Thyroid gland (tissue), 4 donors: ENCODE results near the gene MPPED1. TPM values are rescaled to one million over a fixed set of nuclear protein-coding genes. Genes with fewer than 3 reads are reported as not detected.

Experiments
- DNase-seq, 2 donors: peaks; one replicate each; pipeline ENCODE4 v3.0.0-alpha.2; 2019
- H3K27ac ChIP-seq, 3 donors: fragments of 200-600 bp; sonication (generic); 1 replicate in 2 of 3; 2 replicates in 1 of 3; pipeline ENCODE4 v1.5.1; 2016 to 2019; ENCODE audit warnings: mild to moderate bottlenecking in 1 of 3, moderate library complexity in 1 of 3
- H3K27me3 ChIP-seq: fragments of 200-600 bp; sonication (generic); one replicate; pipeline ENCODE4 v1.5.1; 2019
- H3K36me3 ChIP-seq, 2 donors: fragments of 200-600 bp; sonication (generic); one replicate each; pipeline ENCODE4 v1.5.1; 2016 to 2019
- H3K4me1 ChIP-seq, 2 donors: fragments of 200-600 bp; sonication (generic); one replicate each; pipeline ENCODE4 v1.5.1; 2017 to 2019
- H3K4me3 ChIP-seq, 3 donors: fragments of 200-600 bp; sonication (generic); replicated peaks in 1 of 3; 1 replicate in 2 of 3; 2 replicates in 1 of 3; pipeline ENCODE4 v1.5.1; 2016; ENCODE audit warnings: mild to moderate bottlenecking in 1 of 3
- H3K9me3 ChIP-seq: fragments of 200-600 bp; sonication (generic); one replicate; pipeline ENCODE4 v1.5.1; 2017
- POLR2A ChIP-seq, 2 donors: fragments of 450-650 bp; IDR thresholded peaks; one replicate each; pipeline ENCODE4 v1.6.1; 2017; ENCODE audit warnings: antibody characterized with exemption in 2 of 2, mild to moderate bottlenecking in 2 of 2, moderate library complexity in 1 of 2
- WGBS, 2 donors: methylation state at CpG; one replicate each; pipeline ENCODE4 v1.1.5; 2017; 5-methylcytosine and 5-hydroxymethylcytosine counted together
- intact Hi-C: fragments of 100-400 bp; cut with DNase I; formaldehyde crosslinking; loops from one replicate; pipeline ENCODE4 v1.15.1; 2023
- total RNA-seq, 4 donors: library from RNA; depleted of rRNA; stranded (reverse); fragments of >200 nt; gene quantifications; one replicate each; pipeline ENCODE4 v1.2.3, GENCODE V29; 2016
- TF ChIP-seq, protein P1 (sequence below), 6 experiments: fragments of 200-600 bp in 3 of 6; fragments of 450-650 bp in 3 of 6; sonication (generic) in 3 of 6; IDR thresholded peaks; one replicate each; pipeline ENCODE4 v1.5.1; 2016 to 2019; ENCODE audit warnings: antibody characterized with exemption in 6 of 6, mild to moderate bottlenecking in 2 of 6, inconsistent platforms in 1 of 6, moderate library complexity in 1 of 6

MPPED1 gene
- total RNA-seq, 4 donors from 2014 or later = not detected

DNA sequence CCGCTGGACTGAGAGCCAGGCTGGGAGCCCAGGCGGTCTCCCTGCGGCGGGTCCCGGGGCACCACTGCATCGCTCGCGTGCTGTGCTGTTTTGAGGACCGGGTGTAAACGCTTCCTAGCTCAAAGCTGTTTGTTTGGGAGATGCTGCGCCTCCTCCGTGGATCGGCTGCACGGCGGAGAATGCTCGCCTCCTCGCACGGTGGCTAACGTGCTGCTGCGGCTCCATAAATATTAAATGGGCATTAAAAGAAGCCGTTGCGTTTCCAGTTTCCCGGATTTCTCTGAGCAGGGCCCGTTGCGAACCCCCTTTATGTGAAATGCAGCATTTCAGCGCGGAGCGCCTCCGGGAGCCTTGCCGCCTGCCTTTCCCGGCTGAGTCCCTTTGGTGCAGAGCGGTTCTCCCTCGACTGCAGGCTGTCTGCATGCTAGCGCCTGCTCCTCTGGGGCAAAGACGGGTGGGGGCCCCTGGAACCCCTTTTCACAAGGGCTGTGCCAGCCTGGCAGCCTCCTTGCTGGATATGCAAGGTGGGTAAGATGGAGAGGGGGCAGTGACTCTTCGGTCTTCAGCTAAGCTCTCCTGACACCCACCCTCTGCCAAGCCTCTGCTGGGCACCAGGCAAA lies 9.3 kb downstream of the MPPED1 start:
- no peak for DNase-seq
- Histone ChIP-seq H3K4me1 (no peaks in the 10 kb centered on the region), H3K27me3 (no peaks in the 10 kb centered on the region), H3K27ac (no peak overlapping the region), H3K36me3 (no peaks in the 10 kb centered on the region), H3K9me3 (no peaks in the 10 kb centered on the region), H3K4me3 (no peak overlapping the region)
- TF ChIP-seq, protein P1, sequence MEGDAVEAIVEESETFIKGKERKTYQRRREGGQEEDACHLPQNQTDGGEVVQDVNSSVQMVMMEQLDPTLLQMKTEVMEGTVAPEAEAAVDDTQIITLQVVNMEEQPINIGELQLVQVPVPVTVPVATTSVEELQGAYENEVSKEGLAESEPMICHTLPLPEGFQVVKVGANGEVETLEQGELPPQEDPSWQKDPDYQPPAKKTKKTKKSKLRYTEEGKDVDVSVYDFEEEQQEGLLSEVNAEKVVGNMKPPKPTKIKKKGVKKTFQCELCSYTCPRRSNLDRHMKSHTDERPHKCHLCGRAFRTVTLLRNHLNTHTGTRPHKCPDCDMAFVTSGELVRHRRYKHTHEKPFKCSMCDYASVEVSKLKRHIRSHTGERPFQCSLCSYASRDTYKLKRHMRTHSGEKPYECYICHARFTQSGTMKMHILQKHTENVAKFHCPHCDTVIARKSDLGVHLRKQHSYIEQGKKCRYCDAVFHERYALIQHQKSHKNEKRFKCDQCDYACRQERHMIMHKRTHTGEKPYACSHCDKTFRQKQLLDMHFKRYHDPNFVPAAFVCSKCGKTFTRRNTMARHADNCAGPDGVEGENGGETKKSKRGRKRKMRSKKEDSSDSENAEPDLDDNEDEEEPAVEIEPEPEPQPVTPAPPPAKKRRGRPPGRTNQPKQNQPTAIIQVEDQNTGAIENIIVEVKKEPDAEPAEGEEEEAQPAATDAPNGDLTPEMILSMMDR (IDR thresholded peaks at IDR 0.05) = no peak
- no peak for TF ChIP-seq POLR2A (IDR thresholded peaks at IDR 0.05)
- intact Hi-C loops = no loop called here
- 75 to 83% methylated on average over 21 to 36 of the region's 36 CpGs for WGBS, 2 donors

DNA sequence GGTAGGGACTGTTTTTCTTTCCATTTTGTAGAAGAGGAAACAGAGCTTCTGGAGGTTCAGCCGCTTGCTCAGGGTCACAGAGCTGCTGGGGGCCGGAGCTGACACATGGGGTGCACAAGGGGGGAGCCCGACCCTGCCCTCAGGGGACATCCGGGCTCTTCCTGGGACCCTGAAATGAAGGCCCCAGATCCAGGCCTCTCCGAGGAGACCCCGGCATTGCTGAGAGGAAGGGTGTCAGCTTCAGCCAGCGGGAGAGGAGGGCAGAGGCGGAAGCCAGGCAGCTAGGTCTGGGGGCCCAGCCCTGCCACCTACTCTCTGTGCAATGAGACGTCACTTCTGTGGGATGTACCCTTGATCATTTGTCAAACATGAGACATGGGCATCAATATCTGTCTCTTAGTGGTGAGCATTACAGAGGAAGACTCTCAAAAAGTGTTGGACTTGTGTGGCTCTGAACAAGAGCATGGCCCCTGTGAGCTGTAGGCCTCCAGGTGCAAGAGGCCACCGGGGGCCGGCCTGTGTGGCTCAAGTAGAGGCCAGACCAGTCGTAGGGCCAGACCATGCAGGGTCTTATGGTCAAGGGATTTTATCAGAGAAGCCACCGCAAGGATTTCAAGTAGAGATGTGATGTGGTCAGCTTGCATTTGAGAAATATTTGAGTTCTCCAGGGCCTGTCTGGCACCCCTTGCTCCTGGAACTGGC lies 10.3 kb downstream of the MPPED1 start:
- Histone ChIP-seq H3K4me3 (no peak overlapping the region), H3K9me3 (no peaks in the 10 kb centered on the region), H3K36me3 (no peaks in the 10 kb centered on the region), H3K4me1 (no peaks in the 10 kb centered on the region), H3K27me3 (no peaks in the 10 kb centered on the region), H3K27ac (no peak overlapping the region)
- TF ChIP-seq, protein P1 (IDR thresholded peaks at IDR 0.05) = no peak
- no peak for TF ChIP-seq POLR2A (IDR thresholded peaks at IDR 0.05)
- DNase-seq = no peak
- intact Hi-C loops = no loop called here
- WGBS, 2 donors = 84 to 91% methylated on average over 11 to 13 of the region's 13 CpGs

DNA sequence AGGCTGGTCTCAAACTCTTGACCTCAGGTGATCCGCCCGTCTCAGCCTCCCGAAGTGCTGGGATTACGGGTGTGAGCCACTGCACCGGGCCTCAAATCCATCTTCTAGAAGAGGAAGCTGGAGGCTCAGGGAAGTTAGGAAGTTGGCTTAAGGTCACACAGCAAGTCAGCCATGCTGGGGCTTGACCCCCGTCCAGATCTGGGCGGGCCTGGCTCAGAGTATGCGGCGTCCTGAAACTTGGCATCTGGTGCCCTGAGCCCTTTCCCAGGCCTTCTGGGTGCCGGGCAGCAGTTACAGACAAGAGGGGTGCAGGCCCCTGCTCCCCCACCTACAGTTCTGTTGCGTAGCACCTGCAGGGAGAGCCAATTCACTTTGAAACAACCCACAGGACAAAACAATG lies 11.2 kb downstream of the MPPED1 start:
- Histone ChIP-seq H3K4me3 (no peak overlapping the region), H3K9me3 (no peaks in the 10 kb centered on the region), H3K27me3 (no peaks in the 10 kb centered on the region), H3K36me3 (no peaks in the 10 kb centered on the region), H3K27ac (no peak overlapping the region), H3K4me1 (no peaks in the 10 kb centered on the region)
- 89 to 91% methylated on average over 7 to 11 of the region's 11 CpGs for WGBS, 2 donors
- TF ChIP-seq, protein P1 (IDR thresholded peaks at IDR 0.05) = no peak
- no peak for TF ChIP-seq POLR2A (IDR thresholded peaks at IDR 0.05)
- intact Hi-C loops = no loop called here
- no peak for DNase-seq

DNA sequence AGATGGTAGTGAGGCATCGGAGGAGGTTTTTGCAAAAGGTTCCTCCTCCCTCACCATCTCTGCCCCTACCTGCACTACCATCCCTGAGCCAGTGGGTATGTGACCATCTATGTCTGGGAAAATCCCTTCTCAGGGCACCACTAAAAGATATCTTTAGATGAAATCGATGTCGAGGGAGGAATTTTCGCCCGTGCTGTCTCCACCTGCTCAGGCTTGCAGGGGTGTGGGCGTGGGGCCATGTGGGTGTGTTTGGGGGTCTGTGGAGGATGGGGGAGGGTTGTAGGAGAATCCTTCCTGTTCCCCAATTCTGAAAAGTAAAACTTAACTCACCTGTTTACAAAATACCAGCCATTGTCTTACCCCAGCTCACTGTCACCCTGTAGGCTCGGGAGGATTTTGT lies 12.4 kb downstream of the MPPED1 start:
- intact Hi-C loops = no loop called here
- H3K27me3 ChIP-seq = no peaks in the 10 kb centered on the region
- H3K4me3 ChIP-seq = no peak overlapping the region
- WGBS, 2 donors = 81 to 82% methylated on average over 6 to 7 of the region's 7 CpGs
- TF ChIP-seq, protein P1 (IDR thresholded peaks at IDR 0.05) = no peak
- TF ChIP-seq POLR2A (IDR thresholded peaks at IDR 0.05) = no peak
- no peaks in the 10 kb centered on the region for H3K4me1 ChIP-seq
- H3K36me3 ChIP-seq = no peaks in the 10 kb centered on the region
- no peaks in the 10 kb centered on the region for H3K9me3 ChIP-seq
- H3K27ac ChIP-seq = no peak overlapping the region
- DNase-seq = no peak
